ENCODE data around the gene SMNDC1.

DNA sequence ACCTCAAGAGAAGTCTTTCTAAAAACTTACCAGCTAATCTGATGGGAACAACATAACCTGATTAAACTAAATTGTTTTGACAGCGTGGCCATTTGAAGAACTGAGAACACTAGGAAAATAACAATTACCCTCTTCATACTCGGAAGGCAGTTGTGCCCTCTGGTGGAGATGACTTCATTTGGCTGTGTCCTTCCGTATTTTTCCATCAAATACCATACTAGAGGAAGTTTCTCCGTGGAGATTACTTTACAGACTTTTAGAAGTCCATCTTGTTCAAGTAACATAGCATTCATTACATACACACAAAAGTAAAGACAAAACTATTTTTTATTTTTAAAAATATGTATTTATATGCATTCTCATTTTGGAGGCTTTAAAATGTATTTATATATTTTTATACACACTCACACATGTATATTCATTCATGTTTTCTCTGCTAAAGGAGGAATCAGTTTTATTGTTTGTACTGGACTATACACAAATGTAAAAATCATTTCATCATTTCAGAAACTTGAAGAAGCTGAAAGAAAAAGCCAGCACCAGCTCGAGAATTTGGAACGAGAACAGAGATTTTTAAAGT is 25.2 kb downstream of the SMNDC1 start:
- TF ChIP-seq, protein P1, sequence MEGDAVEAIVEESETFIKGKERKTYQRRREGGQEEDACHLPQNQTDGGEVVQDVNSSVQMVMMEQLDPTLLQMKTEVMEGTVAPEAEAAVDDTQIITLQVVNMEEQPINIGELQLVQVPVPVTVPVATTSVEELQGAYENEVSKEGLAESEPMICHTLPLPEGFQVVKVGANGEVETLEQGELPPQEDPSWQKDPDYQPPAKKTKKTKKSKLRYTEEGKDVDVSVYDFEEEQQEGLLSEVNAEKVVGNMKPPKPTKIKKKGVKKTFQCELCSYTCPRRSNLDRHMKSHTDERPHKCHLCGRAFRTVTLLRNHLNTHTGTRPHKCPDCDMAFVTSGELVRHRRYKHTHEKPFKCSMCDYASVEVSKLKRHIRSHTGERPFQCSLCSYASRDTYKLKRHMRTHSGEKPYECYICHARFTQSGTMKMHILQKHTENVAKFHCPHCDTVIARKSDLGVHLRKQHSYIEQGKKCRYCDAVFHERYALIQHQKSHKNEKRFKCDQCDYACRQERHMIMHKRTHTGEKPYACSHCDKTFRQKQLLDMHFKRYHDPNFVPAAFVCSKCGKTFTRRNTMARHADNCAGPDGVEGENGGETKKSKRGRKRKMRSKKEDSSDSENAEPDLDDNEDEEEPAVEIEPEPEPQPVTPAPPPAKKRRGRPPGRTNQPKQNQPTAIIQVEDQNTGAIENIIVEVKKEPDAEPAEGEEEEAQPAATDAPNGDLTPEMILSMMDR (IDR thresholded peaks at IDR 0.05 in 8 of 11, conservative IDR thresholded peaks at IDR 0.05 in 3 of 11): peak; percentile 37 to 81 (median 71)
- no peak for TF ChIP-seq POLR2A (IDR thresholded peaks at IDR 0.05)

Data from spleen (tissue), 7 donors.